KBM-7 (cell line): ENCODE data around the gene MED12.

Experiments
- DNase-seq: peaks from one replicate; pipeline ENCODE4 v3.0.0-alpha.2; 2015
- in situ Hi-C: fragments of 300-500 bp; cut with MboI; formaldehyde crosslinking; loops from 2 replicates; pipeline ENCODE4 v1.14.3; 2020; ENCODE audit warnings: low sequenced_read_pairs, low pct_unique_long_range_greater_than_20kb, mixed read lengths

Gene MED12

GRCh38 chrX:71118032-71118984, at the start of gene MED12:
TSS of gene MED12 (plus strand) at chrX:71118596. CDS start at chrX:71118755, 159 bp downstream.
- DNase-seq: peak; percentile 87
- in situ Hi-C loops: no loop called here

- in situ Hi-C loops: no loop called here
- DNase-seq: no peak
These were observed 47.9 kb upstream of the MED12 start for GRCh38 chrX:71070531-71070930.

- DNase-seq: no peak
- in situ Hi-C loops: no loop called here
These were observed 36.9 kb upstream of the MED12 start for GRCh38 chrX:71081330-71082123.

GRCh38 chrX:71082124-71082647, 36.2 kb upstream of the MED12 start:
- in situ Hi-C loops: no loop called here
- no peak for DNase-seq

- in situ Hi-C loops: no loop called here
- DNase-seq: no peak
These were observed 35.6 kb upstream of the MED12 start for GRCh38 chrX:71082822-71083221.

- no peak for DNase-seq
- in situ Hi-C loops: no loop called here
These were observed 32.5 kb upstream of the MED12 start for GRCh38 chrX:71085900-71086299.

GRCh38 chrX:71091263-71091662, 27.1 kb upstream of the MED12 start:
- in situ Hi-C loops: no loop called here
- no peak for DNase-seq

GRCh38 chrX:71095033-71095432, 23.4 kb upstream of the MED12 start:
- in situ Hi-C loops: no loop called here

GRCh38 chrX:71095555-71095980, 22.8 kb upstream of the MED12 start, which contains the start of gene FOXO4:
TSS of gene FOXO4 (plus strand) at chrX:71095851. CDS start at chrX:71096529, 678 bp downstream.
- in situ Hi-C loops: no loop called here

More at GRCh38 chrX:71095033-71095432, 23.4 kb upstream of the MED12 start:
- no peak for DNase-seq

GRCh38 chrX:71095981-71096759, 22.2 kb upstream of the MED12 start:
- peak; percentile 80 for DNase-seq
- in situ Hi-C loops: no loop called here

More at GRCh38 chrX:71095555-71095980, 22.8 kb upstream of the MED12 start, which contains the start of gene FOXO4:
- peak; percentile 91 for DNase-seq

GRCh38 chrX:71096760-71097032, 21.7 kb upstream of the MED12 start:
- in situ Hi-C loops: no loop called here
- DNase-seq: no peak

- peak; percentile 87 for DNase-seq
- in situ Hi-C loops: no loop called here
These were observed 20.1 kb upstream of the MED12 start for GRCh38 chrX:71098302-71098701.

- DNase-seq: no peak
- in situ Hi-C loops: no loop called here
These were observed 19.4 kb upstream of the MED12 start for GRCh38 chrX:71098951-71099506.

- no peak for DNase-seq
- in situ Hi-C loops: no loop called here
These were observed 18.7 kb upstream of the MED12 start for GRCh38 chrX:71099736-71100135.

GRCh38 chrX:71100581-71101505, 17.6 kb upstream of the MED12 start:
- DNase-seq: no peak
- in situ Hi-C loops: no loop called here

GRCh38 chrX:71102292-71102691, 16.1 kb upstream of the MED12 start:
- in situ Hi-C loops: no loop called here

GRCh38 chrX:71103110-71103983, 15.0 kb upstream of the MED12 start:
- DNase-seq: peak; percentile 88
- in situ Hi-C loops: no loop called here

More at GRCh38 chrX:71102292-71102691, 16.1 kb upstream of the MED12 start:
- no peak for DNase-seq
